Germinal center (tissue), 1 donor: ENCODE data around the gene FCHO2.
"Not testable (repeated sequence)": the region's sequence is repeated elsewhere in the genome, so short reads cannot be mapped to it uniquely, and the experiment has no call there.

Source experiments
- DNase-seq: peaks from one replicate; pipeline ENCODE4 v3.0.0; 2012; ENCODE audit warnings: mixed read lengths, low spot score

The FCHO2 gene

GRCh38 chr5:72955143-72955767, 586 bp upstream of the FCHO2 start:
- no peak for DNase-seq

GRCh38 chr5:72956324-72957140, 691 bp downstream of the FCHO2 start:
- DNase-seq = peak; percentile 49

- no peak for DNase-seq
These were observed 1.5 kb downstream of the FCHO2 start for GRCh38 chr5:72957337-72957736.

- no peak for DNase-seq
These were observed 3.4 kb downstream of the FCHO2 start for GRCh38 chr5:72959257-72959656.

GRCh38 chr5:72974481-72974880, 18.6 kb downstream of the FCHO2 start:
- DNase-seq = not testable (repeated sequence)

GRCh38 chr5:72976810-72977209, 21.0 kb downstream of the FCHO2 start:
- DNase-seq = not testable (repeated sequence)

- no peak for DNase-seq
These were observed 29.9 kb downstream of the FCHO2 start for GRCh38 chr5:72985719-72986118.

GRCh38 chr5:72988769-72989168, 32.9 kb downstream of the FCHO2 start:
- DNase-seq = no peak

GRCh38 chr5:72991394-72991793, 35.6 kb downstream of the FCHO2 start:
- DNase-seq = no peak

GRCh38 chr5:72994578-72994977, 38.7 kb downstream of the FCHO2 start:
- DNase-seq = no peak

- DNase-seq = no peak
These were observed 40.8 kb downstream of the FCHO2 start for GRCh38 chr5:72996632-72997031.

GRCh38 chr5:72999916-73000315, 44.1 kb downstream of the FCHO2 start:
- DNase-seq = no peak

GRCh38 chr5:73005886-73006285, 50.0 kb downstream of the FCHO2 start:
- DNase-seq = no peak

- no peak for DNase-seq
These were observed 51.2 kb downstream of the FCHO2 start for GRCh38 chr5:73007051-73007450.

- no peak for DNase-seq
These were observed 53.0 kb downstream of the FCHO2 start for GRCh38 chr5:73008831-73009230.

GRCh38 chr5:73011612-73012011, 55.8 kb downstream of the FCHO2 start:
- DNase-seq = not testable (repeated sequence)

GRCh38 chr5:73018892-73019291, 63.1 kb downstream of the FCHO2 start:
- no peak for DNase-seq

GRCh38 chr5:73019766-73020165, 63.9 kb downstream of the FCHO2 start:
- no peak for DNase-seq

- no peak for DNase-seq
These were observed 66.8 kb downstream of the FCHO2 start for GRCh38 chr5:73022471-73023169.

GRCh38 chr5:73024946-73025544, 69.2 kb downstream of the FCHO2 start:
- not testable (repeated sequence) for DNase-seq

GRCh38 chr5:73027361-73027760, 71.5 kb downstream of the FCHO2 start:
- DNase-seq = no peak

- DNase-seq = no peak
These were observed 72.0 kb downstream of the FCHO2 start for GRCh38 chr5:73027816-73028215.
